ENCODE measurements around the gene DCLK3. TPM values are rescaled to one million over a fixed set of nuclear protein-coding genes. Genes with fewer than 3 reads are reported as not detected.

Gene DCLK3
- total RNA-seq, 1 donor from 2014 or later = not detected

- Mint-ChIP-seq H3K9me3 (no peaks in the 10 kb centered on the region), H3K4me1 (no peaks in the 10 kb centered on the region), H3K27ac (no peak overlapping the region), H3K4me3 (no peak overlapping the region), H3K36me3 (ENCODE audit: low read depth) (no peaks in the 10 kb centered on the region), H3K27me3 (peaks cover 2% of the 10 kb centered on the region)
- DNase-seq = no peak
- intact Hi-C loops (cut with micrococcal nuclease) = no loop called here
These were observed 101.7 kb downstream of the DCLK3 start for GRCh38 chr3:36662626-36663025.

Other genes starting within 250 kb of the DCLK3 start
- gene TRANK1, start 180.5 kb upstream of the DCLK3 start, total RNA-seq = 2.1 and 2.3 TPM in 2 replicates
- gene EPM2AIP1, start 228.6 kb upstream of the DCLK3 start, total RNA-seq = 15.8 TPM in 2 replicates
- 69.5 and 71.0 TPM in 2 replicates for gene MLH1, start 229.0 kb upstream of the DCLK3 start, total RNA-seq